ENCODE measurements around the gene SFMBT2.
"Not testable (repeated sequence)": the region's sequence is repeated elsewhere in the genome, so short reads cannot be mapped to it uniquely, and the experiment has no call there.

The SFMBT2 gene

DNA sequence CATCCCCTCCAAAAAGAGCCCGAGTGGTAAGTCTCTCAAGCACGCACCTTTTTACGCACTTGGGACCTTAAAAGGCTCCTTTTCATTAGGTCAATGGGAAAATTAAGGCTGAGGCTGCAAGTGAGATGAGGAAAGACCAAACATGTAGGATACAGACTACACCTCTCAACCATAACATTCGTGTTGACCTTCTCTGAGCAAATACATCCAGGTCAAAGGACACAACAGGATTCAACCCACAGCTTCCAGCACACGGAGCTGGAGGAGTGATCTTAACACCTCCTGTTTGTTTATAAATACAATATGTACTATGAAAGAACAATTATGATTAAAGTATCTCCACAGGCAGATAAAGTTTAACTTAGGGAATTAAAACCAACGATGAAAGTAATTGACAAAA is 9.7 kb downstream of the SFMBT2 start:
- DNase-seq (ENCODE audit: low read depth in 2 of 2), result no peak

DNA sequence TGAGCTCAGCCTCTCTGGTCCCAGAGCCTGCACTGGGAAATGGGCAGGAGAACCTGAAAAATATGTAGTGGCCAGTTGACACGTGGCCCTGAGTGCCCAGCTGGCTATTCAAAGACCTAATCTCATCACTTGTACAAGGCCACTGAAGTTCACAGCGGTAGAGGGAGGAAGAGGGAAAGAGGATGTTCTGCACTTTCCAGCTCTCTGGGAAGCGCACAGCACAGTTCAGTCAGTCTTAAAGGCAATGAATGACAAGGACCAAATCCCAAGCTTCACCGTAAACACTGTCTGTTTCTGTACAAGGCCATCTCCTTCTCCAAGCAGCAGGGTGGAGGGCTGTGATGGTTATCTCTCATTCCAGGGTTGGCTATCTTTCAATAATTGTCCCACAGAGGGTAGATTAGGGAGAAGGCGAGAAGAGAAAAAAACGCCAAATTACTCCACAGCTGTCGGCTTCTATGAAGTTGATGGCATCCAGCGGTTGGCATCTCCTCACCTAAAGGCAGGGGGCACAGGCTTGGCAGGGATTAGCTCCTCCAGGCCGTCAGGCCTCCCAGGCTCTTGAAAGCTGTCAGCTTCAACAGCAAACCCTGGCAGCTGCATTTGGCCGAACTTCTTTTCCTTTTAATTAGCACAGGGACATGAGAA is 10.6 kb downstream of the SFMBT2 start:
- no peak for DNase-seq (ENCODE audit: low read depth in 2 of 2)

- DNase-seq (ENCODE audit: low read depth in 2 of 2), result no peak
These were observed 11.3 kb downstream of the SFMBT2 start for GRCh38 chr10:7399533-7399932.

GRCh38 chr10:7397049-7398035 is 13.5 kb downstream of the SFMBT2 start:
- no peak for DNase-seq (ENCODE audit: low read depth in 2 of 2)

GRCh38 chr10:7392301-7392700 is 18.5 kb downstream of the SFMBT2 start:
- DNase-seq (ENCODE audit: low read depth in 2 of 2), result not testable (repeated sequence)

DNA sequence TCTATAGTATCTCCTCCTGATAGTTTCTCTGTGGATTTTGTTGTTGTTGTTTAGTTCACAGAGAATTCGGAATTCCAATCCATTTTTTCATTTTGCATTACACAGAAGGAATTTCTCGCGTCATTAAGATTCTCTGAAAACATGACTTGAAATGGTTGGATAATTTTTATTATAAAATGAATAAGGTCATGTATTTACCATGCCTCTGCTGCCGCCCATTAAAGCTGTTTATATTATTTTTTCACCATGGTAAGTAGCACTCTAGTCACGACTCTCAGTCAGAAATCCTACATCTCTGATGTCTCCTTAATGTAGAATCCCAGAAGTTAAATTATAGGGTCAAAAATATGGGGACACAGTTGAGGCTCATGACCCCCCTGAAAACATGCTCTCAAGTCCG is 19.1 kb downstream of the SFMBT2 start:
- DNase-seq (ENCODE audit: low read depth in 2 of 2), result no peak

GRCh38 chr10:7390689-7391110 is 20.1 kb downstream of the SFMBT2 start:
- DNase-seq (ENCODE audit: low read depth in 2 of 2), result not testable (repeated sequence)

DNA sequence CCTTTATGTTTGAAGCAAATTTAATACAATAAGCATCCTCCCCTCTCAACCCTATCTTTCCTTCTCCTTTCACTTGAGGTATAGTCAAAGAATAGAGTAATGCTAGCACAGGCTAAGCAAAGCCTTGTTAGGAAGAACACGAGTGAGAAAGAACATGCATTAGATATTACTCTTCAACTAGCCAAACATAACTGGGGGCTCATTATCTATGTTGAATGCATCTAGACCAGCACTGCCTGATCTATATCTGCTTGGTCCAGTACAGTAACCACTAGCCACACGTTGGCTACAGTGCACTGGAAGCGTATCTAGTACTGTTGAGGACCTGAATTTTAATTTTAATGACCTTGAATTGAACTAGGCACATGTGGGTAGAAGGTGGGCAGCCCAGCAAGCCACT is 21.0 kb downstream of the SFMBT2 start:
- DNase-seq (ENCODE audit: low read depth in 2 of 2), result no peak

DNA sequence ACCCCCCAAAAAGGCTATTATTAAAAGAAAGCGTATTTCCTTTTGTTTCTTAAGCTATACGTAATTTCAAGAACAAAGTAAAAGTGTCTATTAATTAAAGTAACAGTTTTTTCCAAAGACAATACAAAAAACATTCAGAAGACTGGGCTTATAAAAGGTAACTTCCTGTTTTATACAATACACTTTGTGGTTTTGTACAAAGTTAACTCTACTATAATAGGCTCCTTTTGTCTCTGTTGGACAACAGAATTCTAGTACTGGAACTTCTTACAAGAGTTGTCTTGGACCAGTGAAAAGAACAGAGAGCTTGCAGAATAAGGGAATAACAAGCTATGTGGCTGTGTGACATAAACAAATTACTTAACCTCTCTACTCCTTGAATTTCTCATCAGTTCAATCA is 21.5 kb downstream of the SFMBT2 start:
- no peak for DNase-seq (ENCODE audit: low read depth in 2 of 2)

DNA sequence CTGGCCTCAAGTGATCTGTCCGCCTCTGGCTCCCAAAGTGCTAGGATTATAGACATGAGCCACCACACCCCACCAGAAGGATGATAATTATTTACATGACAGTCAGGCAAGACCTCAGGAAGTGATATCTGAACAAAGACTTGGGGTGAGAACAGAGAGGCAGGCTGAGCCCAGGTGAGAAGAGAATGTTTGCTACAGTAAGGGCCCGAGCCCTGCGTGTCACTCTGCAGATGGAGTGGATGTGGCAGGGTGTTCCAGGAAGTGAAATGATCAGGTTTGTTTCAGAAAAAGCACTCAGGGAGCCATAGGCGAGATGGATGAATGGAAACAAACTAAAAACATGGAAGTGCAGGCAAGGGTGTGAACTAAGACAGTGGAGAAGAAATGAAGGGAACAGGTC is 22.2 kb downstream of the SFMBT2 start:
- DNase-seq (ENCODE audit: low read depth in 2 of 2), result no peak

- not testable (repeated sequence) for DNase-seq (ENCODE audit: low read depth in 2 of 2)
These were observed 22.7 kb downstream of the SFMBT2 start for GRCh38 chr10:7388149-7388548.

GRCh38 chr10:7385114-7385513 is 25.7 kb downstream of the SFMBT2 start:
- DNase-seq (ENCODE audit: low read depth in 2 of 2), result no peak

- DNase-seq (ENCODE audit: low read depth in 2 of 2), result no peak
These were observed 27.4 kb downstream of the SFMBT2 start for GRCh38 chr10:7383442-7383841.

- no peak for DNase-seq (ENCODE audit: low read depth in 2 of 2)
These were observed 30.1 kb downstream of the SFMBT2 start for GRCh38 chr10:7380704-7381241.

- no peak for DNase-seq (ENCODE audit: low read depth in 2 of 2)
These were observed 32.0 kb downstream of the SFMBT2 start for GRCh38 chr10:7378602-7379403.

- DNase-seq (ENCODE audit: low read depth in 2 of 2), result no peak
These were observed 33.1 kb downstream of the SFMBT2 start for GRCh38 chr10:7377614-7378248.

DNA sequence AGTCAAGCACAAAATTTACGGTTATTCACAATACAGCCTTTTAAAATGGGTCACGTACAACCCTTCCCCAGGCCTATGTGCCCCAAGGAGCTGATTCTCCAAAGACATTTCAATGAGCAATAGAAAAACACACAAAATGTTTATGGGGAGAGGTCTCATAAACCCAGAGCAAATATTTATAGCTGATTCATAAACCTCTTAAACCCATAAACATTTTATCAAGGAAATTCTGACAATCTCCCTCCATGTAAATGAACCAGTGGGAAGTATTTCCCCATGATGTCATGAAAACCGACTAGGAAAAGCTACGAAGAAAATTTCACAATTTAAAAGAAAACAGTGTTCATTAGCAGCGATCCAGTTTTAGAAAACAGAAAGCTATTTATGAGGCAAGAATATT is 36.0 kb downstream of the SFMBT2 start:
- DNase-seq (ENCODE audit: low read depth in 2 of 2), result no peak

- DNase-seq (ENCODE audit: low read depth in 2 of 2), result no peak
These were observed 37.8 kb downstream of the SFMBT2 start for GRCh38 chr10:7373039-7373438.

DNA sequence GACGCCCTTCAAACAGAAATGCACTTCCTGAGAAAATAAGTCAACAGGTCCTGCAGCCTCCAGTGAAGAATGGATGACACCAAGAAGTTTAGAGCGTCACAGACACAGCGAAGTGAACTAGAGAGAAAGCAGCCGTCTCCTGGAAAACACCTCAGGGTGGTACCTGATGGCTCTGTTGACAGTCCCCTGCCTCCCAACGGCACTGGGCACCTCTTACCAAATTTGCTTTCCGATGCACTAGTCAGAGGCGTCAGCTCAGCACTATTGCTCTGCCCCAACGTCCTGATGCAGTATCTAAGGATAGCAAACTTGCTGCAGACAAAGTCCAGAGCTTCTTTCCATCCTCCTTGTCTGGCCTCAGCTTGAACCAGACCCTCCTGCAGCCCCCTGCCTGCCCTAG is 38.3 kb downstream of the SFMBT2 start:
- DNase-seq (ENCODE audit: low read depth in 2 of 2), result no peak

DNA sequence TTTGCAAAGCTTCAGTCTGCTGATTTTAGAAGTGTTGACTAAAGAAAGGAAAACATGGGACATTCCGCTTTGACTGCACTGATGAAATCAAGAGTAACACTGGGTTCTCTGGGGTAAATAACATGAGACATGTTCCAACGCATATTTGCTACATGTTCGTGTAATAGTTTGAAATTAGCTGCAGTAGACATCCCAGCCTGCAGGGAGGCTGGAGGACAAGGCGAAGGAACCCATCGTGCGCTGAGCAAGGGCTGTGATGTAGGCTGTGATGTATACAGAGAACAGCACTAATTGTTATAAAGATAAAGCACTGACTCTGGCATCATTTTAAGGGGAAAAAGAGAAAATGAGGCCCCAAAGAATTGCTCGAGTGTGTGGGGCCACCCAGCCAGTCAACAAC is 40.3 kb downstream of the SFMBT2 start:
- DNase-seq (ENCODE audit: low read depth in 2 of 2), result no peak

GRCh38 chr10:7365027-7365745 is 45.6 kb downstream of the SFMBT2 start:
- DNase-seq (ENCODE audit: low read depth in 2 of 2), result no peak

Measured in stimulated activated CD8-positive, alpha-beta memory T cell treated with anti-CD3 and anti-CD28 coated beads, Interleukin-2, amount 100 ng/mL, for 1 hour (primary cell).